ENCODE measurements around the gene CAPNS2.

DNA sequence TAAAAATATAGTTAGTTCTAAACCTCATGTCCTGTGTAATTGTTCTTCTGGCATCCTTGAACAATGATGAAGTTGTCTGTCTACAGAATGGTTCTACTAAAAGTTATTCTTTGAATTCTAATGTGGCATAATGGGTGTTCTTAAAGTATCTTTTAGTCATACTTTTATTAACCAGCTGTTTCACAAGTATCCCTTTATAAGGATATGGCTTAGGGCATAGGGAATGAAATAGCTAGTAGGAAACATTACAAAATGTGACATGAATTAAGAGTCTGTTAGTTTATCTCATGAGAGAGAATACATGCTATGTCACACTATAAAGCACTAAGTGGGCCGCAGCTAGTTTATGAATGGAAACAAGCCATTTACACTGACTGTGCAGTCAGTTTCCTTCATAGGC is 26.3 kb upstream of the CAPNS2 start:
- TF ChIP-seq CTCF (IDR thresholded peaks at IDR 0.05), result no peak
- no peak for TF ChIP-seq POLR2AphosphoS5 (IDR thresholded peaks at IDR 0.05; ENCODE audit: low read depth, low read length)
- TF ChIP-seq SIN3A (IDR thresholded peaks at IDR 0.05; ENCODE audit: borderline replicate concordance, insufficient read depth, low read depth, low read length), result no peak
- TF ChIP-seq REST (IDR thresholded peaks at IDR 0.05; ENCODE audit: insufficient read depth in 1 of 2, low read depth in 2 of 2, low read length in 1 of 2), result no peak
